ENCODE measurements around the gene DYNLT4. TPM values are rescaled to one million over a fixed set of nuclear protein-coding genes. Genes with fewer than 3 reads are reported as not detected.
"Not testable (repeated sequence)": the region's sequence is repeated elsewhere in the genome, so short reads cannot be mapped to it uniquely, and the experiment has no call there.

The DYNLT4 gene
- total RNA-seq, 2 donors from 2014 or later, result 4.0 TPM; not detected in 1

DNA sequence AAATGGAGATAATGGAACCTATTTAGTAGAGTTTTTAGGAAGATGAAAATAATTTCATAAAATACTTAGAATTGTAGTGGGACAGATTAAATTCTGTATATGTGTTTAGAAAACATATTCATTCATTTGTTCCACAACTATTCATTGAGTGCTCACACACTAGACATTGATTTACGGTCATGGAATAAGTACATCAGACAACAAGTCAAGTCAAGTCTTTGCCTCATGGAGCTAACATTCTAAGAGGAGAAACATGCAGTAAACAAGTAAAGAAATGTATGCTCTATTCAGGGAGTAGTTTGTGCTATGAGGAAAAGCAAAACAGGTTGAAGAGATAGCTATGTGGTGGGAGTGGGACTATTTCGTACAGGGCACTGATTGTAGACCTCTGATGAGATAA lies 10.2 kb upstream of the DYNLT4 start:
- intact Hi-C loops (cut with DNase I), result no loop called here
- no peak overlapping the region for H3K27ac ChIP-seq
- H3K4me1 ChIP-seq (replicated peaks), result no peaks in the 10 kb centered on the region
- TF ChIP-seq POLR2AphosphoS5 (IDR thresholded peaks at IDR 0.05) (no peak), POLR2A (IDR thresholded peaks at IDR 0.05) (no peak)
- TF ChIP-seq, protein P1, sequence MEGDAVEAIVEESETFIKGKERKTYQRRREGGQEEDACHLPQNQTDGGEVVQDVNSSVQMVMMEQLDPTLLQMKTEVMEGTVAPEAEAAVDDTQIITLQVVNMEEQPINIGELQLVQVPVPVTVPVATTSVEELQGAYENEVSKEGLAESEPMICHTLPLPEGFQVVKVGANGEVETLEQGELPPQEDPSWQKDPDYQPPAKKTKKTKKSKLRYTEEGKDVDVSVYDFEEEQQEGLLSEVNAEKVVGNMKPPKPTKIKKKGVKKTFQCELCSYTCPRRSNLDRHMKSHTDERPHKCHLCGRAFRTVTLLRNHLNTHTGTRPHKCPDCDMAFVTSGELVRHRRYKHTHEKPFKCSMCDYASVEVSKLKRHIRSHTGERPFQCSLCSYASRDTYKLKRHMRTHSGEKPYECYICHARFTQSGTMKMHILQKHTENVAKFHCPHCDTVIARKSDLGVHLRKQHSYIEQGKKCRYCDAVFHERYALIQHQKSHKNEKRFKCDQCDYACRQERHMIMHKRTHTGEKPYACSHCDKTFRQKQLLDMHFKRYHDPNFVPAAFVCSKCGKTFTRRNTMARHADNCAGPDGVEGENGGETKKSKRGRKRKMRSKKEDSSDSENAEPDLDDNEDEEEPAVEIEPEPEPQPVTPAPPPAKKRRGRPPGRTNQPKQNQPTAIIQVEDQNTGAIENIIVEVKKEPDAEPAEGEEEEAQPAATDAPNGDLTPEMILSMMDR (IDR thresholded peaks at IDR 0.05), result no peak
- H3K4me3 ChIP-seq, result no peak overlapping the region
- H3K36me3 ChIP-seq, result no peaks in the 10 kb centered on the region
- no peaks in the 10 kb centered on the region for H3K27me3 ChIP-seq (replicated peaks; ENCODE audit: insufficient read depth)
- no peaks in the 10 kb centered on the region for H3K9me3 ChIP-seq
- DNase-seq (ENCODE audit: low spot score), result no peak
- WGBS, result 83% methylated on average over 2 of the region's 2 CpGs

DNA sequence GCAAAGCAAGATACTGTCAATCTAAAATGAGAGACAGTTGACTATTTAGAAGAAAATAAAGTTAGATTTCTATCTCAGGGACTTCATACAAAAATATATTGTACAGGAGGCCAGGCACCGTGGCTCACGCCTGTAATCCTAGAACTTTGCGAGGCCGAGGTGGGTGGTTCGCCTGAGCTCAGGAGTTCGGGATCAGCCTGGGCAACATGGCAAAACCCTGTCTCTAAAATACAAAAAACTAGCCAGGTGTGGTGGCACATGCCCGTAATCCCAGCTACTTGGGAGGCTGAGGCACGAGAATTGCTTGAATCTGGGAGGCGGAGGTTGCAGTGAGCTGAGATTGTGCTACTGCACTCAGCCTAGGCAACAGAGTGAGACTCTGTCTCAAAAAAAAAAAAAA lies 8.8 kb upstream of the DYNLT4 start:
- H3K36me3 ChIP-seq; H3K27me3 ChIP-seq (replicated peaks; ENCODE audit: insufficient read depth); H3K4me3 ChIP-seq; H3K9me3 ChIP-seq; intact Hi-C loops (cut with DNase I); DNase-seq (ENCODE audit: low spot score); H3K27ac ChIP-seq; H3K4me1 ChIP-seq (replicated peaks): not testable (repeated sequence)
- WGBS, result 87% methylated on average over 9 of the region's 9 CpGs

DNA sequence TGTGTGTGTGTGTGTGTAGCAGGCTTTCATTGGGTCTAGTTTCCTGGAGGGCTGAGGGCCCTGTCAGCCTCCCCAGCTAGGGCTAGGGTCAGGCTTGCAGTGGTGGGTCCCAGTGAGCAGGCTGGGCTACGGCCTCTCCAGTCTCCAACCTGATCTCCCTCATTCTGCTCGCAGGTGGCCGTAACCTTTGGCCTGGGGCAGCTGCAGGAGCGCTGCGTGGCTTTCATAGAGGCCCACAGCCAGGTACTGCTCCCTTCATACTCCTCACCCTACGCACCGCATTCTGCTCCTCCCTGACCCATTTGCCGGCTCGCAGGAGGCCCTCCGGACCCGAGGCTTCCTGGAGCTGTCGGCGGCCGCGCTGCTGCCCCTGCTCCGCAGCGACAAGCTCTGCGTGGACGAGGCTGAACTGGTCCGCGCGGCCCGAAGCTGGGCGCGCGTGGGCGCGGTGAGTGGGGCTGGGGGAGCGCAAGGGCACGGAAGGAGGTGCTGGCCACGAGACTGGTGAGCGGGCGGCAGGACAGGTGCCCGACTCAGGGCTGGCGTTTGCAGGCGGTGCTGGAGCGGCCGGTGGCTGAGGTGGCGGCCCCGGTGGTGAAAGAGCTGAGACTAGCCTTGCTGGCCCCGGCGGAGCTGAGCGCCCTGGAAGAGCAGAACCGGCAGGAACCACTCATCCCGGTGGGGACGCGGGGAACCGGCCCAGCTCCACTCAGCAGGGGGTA lies 5.8 kb upstream of the DYNLT4 start:
- H3K4me1 ChIP-seq (replicated peaks), result peaks cover 8% of the 10 kb centered on the region
- 53% methylated on average over 47 of the region's 48 CpGs for WGBS
- no peak for DNase-seq (ENCODE audit: low spot score)

DNA sequence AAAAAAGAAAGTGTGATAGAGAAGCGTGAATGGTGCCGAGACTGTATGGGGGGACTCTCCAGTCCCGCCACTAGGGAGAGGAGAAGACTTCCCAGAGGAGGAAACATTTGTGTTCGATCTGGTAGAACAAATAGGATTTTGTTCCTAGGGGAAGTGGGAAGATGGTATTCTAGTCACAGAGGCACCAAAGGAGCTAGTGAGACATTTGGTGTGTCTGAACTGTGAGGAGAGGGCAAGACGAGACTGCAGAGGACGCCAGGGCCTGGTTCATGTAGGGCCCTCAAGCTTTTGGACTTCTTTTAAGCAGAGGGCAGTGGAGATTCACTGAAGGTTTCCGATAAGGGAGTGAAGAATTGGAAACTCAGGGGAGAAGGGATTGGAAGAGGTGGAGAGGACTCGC lies 4.1 kb upstream of the DYNLT4 start:
- intact Hi-C loops (cut with DNase I), result no loop called here
- no peak for TF ChIP-seq POLR2A (IDR thresholded peaks at IDR 0.05)
- no peak for TF ChIP-seq POLR2AphosphoS5 (IDR thresholded peaks at IDR 0.05)
- TF ChIP-seq, protein P1 (IDR thresholded peaks at IDR 0.05), result no peak
- 80% methylated on average over 8 of the region's 8 CpGs for WGBS

More for the DNA sequence above, 5.8 kb upstream of the DYNLT4 start:
- Histone ChIP-seq H3K9me3 (no peaks in the 10 kb centered on the region), H3K27me3 (replicated peaks; ENCODE audit: insufficient read depth) (no peaks in the 10 kb centered on the region), H3K4me3 (peak overlapping the region; percentile 34 to 43), H3K27ac (peak overlapping the region; percentile 70 to 79), H3K36me3 (no peaks in the 10 kb centered on the region)
- intact Hi-C loops (cut with DNase I), result no loop called here
- TF ChIP-seq POLR2A (IDR thresholded peaks at IDR 0.05) (no peak), POLR2AphosphoS5 (IDR thresholded peaks at IDR 0.05) (no peak)
- TF ChIP-seq, protein P1 (IDR thresholded peaks at IDR 0.05), result no peak

DNA sequence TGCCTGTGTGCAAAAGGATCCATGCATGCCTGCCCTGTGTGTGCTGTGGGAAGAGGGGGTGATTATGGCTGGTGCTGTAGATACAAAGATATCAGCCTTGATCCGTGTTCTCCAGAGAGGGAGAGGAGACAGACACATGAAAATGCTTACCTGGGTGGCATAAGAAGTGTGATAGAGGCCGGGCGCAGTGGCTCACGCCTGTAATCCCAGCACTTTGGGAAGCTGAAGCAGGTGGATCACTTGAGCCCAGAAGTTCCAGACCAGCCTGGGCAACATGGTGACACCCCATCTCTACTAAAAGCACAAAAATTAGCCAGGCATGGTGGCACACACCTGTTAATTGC lies 3.6 kb upstream of the DYNLT4 start:
- DNase-seq (ENCODE audit: low spot score); H3K27me3 ChIP-seq (replicated peaks; ENCODE audit: insufficient read depth); H3K4me1 ChIP-seq (replicated peaks); H3K9me3 ChIP-seq; H3K27ac ChIP-seq; H3K4me3 ChIP-seq; intact Hi-C loops (cut with DNase I); H3K36me3 ChIP-seq: not testable (repeated sequence)
- WGBS, result 90% methylated on average over 4 of the region's 4 CpGs

More for the DNA sequence above, 4.1 kb upstream of the DYNLT4 start:
- no peak overlapping the region for H3K4me3 ChIP-seq
- no peak overlapping the region for H3K27ac ChIP-seq
- H3K9me3 ChIP-seq, result no peaks in the 10 kb centered on the region
- H3K36me3 ChIP-seq, result no peaks in the 10 kb centered on the region
- no peak for DNase-seq (ENCODE audit: low spot score)
- no peaks in the 10 kb centered on the region for H3K27me3 ChIP-seq (replicated peaks; ENCODE audit: insufficient read depth)
- peaks cover 10% of the 10 kb centered on the region for H3K4me1 ChIP-seq (replicated peaks)

DNA sequence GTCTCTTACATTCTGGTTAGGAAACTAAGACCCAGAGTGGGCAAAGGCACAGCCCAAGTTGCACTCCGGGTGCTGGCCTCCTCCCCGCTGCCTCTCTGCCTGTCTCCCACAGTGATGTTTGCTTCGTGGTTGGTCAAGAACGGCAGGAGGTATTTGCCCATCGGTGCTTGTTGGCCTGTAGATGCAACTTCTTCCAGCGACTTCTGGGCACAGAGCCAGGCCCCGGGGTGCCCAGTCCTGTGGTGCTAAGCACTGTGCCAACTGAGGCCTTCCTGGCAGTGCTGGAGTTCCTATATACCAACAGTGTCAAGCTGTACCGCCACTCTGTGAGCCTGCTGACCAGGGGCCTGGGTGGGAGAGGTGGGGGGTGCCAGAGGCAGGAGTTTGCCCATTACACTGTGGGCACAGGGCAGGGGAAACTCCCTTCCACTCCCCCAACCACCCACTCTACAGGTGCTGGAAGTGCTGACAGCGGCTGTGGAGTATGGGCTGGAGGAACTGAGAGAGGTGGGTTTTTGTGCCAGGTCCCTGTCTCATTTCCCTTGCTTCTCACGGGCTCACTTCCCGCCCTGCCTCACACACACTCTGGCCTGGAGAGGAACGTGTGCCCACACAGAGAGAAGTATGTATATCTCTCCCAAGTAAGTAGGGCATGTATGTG lies 3.1 kb upstream of the DYNLT4 start:
- peaks cover 10% of the 10 kb centered on the region for H3K4me1 ChIP-seq (replicated peaks)
- intact Hi-C loops (cut with DNase I), result no loop called here
- TF ChIP-seq, protein P1 (IDR thresholded peaks at IDR 0.05), result no peak
- no peak for TF ChIP-seq POLR2AphosphoS5 (IDR thresholded peaks at IDR 0.05)
- TF ChIP-seq POLR2A (IDR thresholded peaks at IDR 0.05), result no peak
- H3K27me3 ChIP-seq (replicated peaks; ENCODE audit: insufficient read depth), result no peaks in the 10 kb centered on the region
- WGBS, result 25% methylated on average over 11 of the region's 12 CpGs
- no peaks in the 10 kb centered on the region for H3K36me3 ChIP-seq
- peak; percentile 66 for DNase-seq (ENCODE audit: low spot score)
- H3K27ac ChIP-seq, result peak overlapping the region; percentile 88 to 89
- no peaks in the 10 kb centered on the region for H3K9me3 ChIP-seq
- no peak overlapping the region for H3K4me3 ChIP-seq
